Cardiac septum (tissue), 1 donor: ENCODE data around the gene PAIP1. TPM values are rescaled to one million over a fixed set of nuclear protein-coding genes. Genes with fewer than 3 reads are reported as not detected.
A peak's percentile ranks its signal among the peaks of the same experiment; 100 is the strongest.
"Not testable (repeated sequence)": the region's sequence is repeated elsewhere in the genome, so short reads cannot be mapped to it uniquely, and the experiment has no call there.

ENCODE experiments used
- DNase-seq: peaks from one replicate; pipeline ENCODE4 v3.0.0-alpha.2; 2020; ENCODE audit warnings: low spot score
- intact Hi-C: fragments of 100-400 bp; cut with DNase I; formaldehyde crosslinking; loops from one replicate; pipeline ENCODE4 v1.14.0; 2022
- total RNA-seq: library from RNA; stranded (reverse); fragmentation: NEBNext Ultra II Directional; extraction: Animal tissue kit (Norgen Biotek cat#: 25700); gene quantifications from one replicate; pipeline ENCODE4 v1.2.1, GENCODE V29; 2021
- donor health status: DM: no; HTN: no; CAD: no.

PAIP1 gene
- total RNA-seq, 1 donor from 2014 or later: 118 TPM

DNA sequence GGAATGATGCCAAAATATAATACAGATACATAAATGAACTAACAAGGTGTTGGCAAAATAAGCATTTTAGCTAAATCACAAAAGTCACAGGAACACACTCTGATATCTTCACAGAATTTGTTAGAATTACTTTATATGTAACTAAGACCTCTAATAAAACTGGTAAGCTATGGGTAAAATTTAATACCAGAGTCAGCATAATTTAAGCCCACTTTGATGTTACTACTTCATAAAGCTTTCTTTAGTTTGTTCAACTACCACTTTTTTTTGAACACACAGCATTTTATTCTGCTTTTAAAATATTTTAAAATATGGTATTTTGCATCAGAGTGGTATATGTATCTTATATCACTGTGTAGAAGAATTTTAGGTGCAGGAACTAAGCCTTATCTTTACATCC lies 19.9 kb downstream of the PAIP1 start:
- DNase-seq: no peak
- intact Hi-C loops: no loop called here

DNA sequence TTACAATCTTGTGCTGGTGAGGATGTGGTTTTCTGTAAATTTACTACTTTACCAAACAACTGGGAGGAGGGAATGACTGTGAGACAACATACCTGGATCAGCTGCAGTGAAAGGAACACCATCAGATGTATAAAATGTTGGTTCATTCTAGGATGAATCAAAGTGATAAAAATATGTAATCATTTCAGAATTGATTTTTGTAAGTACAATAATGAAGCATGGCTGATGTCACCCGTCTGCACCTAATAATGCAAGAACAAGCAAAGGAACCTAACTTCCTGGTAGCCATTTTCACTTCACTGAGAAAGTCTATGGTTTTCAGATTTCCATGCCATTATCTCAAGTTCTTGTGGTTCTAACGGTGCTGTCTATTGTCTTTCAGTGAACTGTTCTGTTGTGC lies 23.2 kb downstream of the PAIP1 start:
- no peak for DNase-seq
- intact Hi-C loops: no loop called here

DNA sequence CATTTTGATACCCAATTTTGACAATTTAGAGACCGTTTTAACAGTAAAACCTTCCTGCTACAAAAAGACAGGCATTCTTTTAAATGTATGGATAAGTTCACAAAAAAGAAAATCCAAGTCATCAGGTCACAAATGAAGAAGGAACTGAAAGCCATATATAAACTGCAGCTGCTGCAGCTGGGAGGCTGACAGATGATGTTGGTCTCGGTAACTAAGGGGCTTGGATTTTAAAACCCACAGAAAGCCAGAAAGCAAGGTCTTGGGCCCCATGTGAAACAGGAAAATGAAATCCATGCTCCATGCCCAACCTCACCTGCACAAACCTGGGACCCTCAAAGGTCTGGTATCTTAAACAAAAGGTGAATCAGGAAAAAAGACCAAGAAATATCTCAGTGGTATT lies 26.2 kb downstream of the PAIP1 start:
- no peak for DNase-seq
- intact Hi-C loops: no loop called here

DNA sequence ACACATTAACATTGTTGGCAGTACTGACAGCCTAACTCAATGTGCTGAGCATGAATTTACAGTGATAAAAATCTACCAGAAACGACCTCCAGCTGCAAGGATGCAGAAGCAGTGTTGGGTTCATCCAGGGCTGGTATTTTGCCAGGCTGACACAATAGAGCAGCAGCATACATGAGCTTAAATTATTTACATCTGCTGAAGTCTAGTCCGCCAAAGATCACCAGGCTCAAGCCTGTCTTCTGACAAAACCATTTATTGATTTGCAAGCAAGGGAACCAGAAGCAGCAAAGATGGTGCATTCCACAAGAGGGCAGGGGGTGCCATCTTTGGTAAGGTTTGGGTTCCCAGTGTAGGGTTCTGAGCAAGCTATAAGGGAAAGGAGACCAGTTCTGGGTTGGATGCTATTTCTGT lies 33.2 kb downstream of the PAIP1 start:
- DNase-seq: no peak
- intact Hi-C loops: no loop called here

DNA sequence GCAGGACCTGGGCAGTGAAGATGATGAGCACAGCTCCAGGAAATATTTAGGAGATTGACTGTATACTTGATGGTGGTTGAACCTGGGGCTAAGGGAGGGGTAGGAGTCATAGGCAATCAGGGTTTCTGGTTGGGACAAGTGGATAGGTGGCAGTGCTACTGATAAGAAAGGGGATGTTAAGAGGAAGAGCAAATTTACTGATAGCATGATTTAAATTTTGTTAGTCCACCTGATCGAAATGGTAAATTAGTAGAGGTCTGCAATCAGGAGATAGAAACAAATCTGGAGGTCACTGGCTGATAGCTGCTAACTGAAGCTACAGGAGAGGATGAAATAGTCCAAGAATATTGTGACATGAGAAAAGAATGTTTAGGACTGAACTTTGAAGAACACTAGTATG lies 36.3 kb downstream of the PAIP1 start:
- no peak for DNase-seq
- intact Hi-C loops: no loop called here

DNA sequence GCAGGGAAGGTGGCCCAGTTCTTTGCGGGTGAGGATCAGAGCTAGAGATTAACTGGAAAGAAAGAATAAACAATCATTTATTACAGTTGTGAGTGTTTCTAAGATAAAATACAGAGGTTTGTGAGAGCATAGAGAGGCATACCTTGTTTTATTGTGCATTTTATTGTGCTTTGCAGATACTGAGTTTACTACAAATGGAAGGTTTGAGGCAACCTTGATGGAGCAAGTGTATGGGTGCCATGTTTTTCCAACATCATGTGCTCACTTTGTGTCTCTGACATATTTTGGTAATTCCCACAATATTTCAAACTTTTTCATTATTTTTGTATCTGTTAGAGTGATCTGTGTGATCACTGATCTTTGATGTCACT lies 41.2 kb downstream of the PAIP1 start:
- intact Hi-C loops: loop anchor here (1.0 to 5.0 kb wide), 2 partner anchors 31 to 42 kb away; partner anchors contain the start of gene PAIP1
- no peak for DNase-seq

DNA sequence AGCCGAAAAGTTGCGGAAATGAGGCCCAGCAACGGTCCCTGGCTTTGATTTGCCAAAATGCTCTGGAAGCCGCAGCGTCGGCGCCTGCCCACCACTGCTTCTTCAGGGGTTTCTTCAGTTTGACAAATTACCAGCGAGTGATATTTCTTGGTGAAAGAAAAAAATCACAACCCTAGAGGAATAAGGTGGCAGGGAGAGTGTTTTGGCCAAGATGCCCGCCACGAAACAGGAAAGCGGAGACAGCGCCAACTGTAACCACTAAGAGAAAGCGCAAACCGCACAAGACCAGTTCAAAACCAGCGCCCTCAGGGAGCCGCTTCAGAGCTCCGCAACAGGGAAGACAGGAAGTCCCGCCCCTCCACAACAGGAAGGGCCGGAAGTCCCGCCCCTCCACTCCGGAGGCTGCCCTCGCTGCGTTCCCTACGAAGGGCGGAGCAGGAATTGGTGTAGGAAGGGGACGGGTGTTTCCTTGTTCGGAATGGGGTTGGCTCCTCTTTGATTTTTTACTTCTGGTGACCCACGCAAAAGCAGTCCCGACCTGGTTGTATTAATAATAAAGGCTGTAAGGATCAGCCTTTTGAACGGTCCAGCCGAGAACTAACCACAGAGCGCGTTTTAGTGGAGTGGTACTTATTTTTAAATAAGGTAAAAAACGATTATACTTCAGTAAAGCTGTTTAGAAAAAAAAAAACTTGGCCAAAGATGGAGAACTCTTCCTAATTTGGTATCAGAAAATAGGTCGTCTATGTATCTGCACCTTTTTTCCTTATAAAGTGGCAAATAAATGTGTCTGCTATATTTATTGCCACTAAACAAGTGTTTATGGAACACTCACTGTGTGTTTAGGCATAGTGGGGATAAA lies 41.8 kb downstream of the PAIP1 start, which contains the start of gene C5orf34:
Gene C5orf34, minus strand, starts transcription at position 333 of the 862 bp plus-strand sequence. CDS start 5,809 bp downstream, outside the sequence.
- DNase-seq: peak; percentile 98
- intact Hi-C loops: loop anchor here (1.0 to 5.0 kb wide), 2 partner anchors 31 to 42 kb away; partner anchors contain the start of gene PAIP1

DNA sequence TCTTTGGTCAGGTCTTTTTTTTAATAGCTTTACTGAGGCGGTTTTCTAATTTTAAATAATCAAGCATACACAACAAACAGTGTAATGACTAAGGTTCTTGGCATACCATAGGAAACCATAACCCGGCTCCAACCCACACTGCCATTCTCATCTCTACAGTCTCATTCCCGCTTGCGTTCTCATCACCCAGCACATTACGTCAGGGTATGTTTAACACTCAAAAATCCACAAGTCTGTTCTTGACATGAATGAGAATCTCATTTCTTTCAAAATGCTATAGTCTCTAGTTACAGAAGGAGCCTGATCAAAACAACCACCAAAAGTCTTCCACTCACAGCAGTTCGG lies 42.4 kb downstream of the PAIP1 start:
- no peak for DNase-seq
- intact Hi-C loops: no loop called here

DNA sequence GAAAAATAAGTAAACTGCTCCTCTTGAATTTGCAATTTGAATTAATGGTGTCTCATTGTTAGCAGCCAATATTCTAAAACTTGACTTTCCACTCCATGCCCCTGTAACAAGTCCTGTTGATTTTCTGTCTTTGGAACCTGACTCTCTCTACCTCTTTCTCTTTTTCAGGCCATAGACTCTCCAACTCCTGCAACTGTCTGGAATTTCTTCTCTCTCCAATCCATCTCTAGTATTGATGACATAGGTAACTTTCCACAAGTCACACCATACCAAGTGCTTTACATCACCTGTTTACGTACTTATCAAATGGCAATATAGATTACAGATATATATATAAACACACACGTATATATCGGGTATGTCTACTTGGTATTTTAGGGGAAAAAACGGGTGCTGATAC lies 42.9 kb downstream of the PAIP1 start:
- no peak for DNase-seq
- intact Hi-C loops: no loop called here

DNA sequence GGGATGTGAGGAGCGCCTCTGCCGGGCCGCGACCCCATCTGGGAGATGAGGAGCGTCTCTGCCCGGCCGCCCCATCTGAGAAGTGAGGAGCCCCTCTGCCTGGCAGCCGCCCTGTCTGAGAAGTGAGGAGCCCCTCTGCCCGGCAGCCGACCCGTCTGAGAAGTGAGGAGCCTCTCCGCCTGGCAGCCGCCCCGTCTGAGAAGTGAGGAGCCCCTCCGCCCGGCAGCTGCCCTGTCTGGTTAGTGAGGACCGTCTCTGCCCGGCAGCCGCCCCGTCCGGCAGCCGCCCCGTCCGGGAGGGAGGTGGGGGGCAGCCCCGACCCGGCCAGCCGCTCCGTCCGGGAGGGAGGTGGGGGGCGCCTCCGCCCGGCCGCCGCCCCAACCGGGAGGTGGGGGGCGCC lies 45.8 kb downstream of the PAIP1 start:
- intact Hi-C loops, DNase-seq: not testable (repeated sequence)

DNA sequence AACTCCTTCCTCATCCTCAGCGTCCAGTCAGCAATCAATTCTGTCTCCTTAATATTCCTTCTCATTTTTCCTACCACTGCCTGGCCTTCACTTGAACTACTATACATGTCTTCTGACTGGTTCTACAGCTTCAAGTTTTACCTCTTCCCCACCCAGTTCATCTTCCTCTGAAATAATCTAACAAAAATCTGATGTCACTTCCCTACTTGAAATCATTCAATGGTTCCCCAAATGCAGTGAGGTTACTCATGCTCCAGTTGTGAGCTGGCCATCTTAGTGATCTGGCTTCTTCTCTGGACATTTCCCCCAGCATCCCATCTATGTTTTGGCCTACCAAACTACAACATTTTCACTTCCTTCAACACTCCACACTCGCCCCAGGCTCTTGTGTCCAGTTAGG lies 58.3 kb downstream of the PAIP1 start:
- no peak for DNase-seq
- intact Hi-C loops: no loop called here

DNA sequence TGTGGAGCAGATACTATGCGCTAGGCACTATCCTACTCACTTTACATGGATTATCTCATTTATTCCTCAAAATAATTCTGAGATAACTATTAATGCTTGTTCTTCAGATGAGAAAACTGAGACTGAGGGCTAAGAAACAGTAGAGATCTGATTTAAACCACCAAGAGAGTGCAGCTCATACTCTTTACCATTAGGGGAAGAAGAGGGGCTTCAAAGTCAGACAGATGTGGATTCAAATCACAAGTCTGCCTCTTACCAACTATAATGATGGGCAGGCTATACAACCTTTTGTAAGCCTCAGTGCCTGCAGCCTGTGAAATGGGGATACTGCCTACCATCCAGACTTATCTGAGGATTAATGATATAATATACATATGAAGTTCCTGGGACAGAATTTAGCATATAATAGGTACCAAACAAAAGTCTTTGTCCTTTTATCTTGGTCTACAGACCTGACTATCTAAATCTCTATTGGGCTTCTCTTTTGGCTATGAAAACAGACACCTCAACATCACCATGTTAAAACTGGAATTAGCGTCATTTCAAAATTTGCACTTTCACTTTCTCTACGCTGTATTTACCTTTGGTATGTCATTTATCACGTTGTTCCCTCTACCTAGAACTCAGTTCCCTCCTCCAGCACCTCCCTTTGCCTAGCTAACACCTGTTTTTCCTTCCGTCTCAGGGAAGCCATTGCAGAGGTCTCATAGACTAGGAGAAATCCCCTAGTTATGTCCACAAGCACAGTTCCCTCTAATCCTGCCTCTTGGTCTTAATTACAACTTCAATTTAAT lies 59.4 kb downstream of the PAIP1 start:
- intact Hi-C loops: no loop called here
- no peak for DNase-seq

DNA sequence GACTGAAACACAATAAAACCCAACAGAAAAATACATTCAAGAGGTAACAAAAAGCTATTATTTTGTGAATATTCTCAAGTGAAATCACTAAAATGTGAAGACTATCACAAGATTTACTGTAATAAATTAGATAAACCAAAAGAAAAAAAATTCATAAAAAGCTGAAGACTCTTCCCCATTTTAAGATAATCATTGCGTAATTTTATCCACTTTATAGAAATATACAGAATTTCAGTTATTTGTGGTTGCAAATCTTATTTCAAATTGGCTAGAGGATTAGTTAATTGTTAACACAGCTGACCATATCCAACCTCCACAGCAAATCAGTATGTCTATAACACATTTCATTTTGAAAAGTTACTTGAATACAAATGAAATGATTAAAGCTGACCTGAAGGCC lies 65.6 kb downstream of the PAIP1 start:
- DNase-seq: no peak
- intact Hi-C loops: no loop called here

DNA sequence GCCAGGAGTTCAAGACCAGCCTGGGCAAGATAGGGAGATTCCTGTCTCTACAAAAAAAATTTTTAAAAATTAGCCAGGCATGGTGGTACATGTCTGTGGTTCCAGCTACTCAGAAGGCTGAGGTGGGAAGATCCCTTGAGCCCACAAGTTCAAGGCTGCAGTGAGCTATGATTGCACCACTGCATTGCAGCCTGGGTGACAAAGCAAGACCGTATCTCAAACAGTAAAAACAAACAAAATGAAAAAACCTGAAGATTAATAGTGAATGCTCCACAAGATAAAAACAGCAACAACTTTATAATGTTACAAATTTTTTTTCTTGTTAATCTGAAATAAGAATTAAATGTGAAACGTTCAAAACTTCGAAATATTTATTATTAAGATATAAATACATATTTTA lies 70.5 kb downstream of the PAIP1 start:
- intact Hi-C loops: no loop called here
- no peak for DNase-seq

DNA sequence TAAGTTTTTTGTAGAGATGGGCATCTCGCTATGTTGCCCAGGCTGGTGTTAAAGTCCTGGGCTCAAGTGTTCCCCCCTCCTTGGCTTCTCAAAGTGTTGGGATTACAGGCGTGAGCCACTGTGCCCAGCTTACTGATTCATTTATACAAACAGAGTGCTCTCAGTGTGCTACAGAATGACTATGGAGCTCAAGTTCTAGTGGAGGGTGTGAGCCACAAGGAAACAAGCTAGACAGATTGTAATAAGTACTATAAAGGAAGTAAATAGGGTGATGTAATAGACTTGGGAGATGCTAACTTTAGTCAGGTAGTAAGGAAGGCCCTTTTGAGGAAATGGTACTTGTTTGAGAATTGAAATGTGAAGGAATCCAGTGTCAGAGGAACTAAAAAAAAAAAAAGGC lies 71.5 kb downstream of the PAIP1 start:
- intact Hi-C loops: loop anchor here (2.0 kb wide), 1 partner anchor 119 kb away; no protein-coding TSS in a partner anchor

DNA sequence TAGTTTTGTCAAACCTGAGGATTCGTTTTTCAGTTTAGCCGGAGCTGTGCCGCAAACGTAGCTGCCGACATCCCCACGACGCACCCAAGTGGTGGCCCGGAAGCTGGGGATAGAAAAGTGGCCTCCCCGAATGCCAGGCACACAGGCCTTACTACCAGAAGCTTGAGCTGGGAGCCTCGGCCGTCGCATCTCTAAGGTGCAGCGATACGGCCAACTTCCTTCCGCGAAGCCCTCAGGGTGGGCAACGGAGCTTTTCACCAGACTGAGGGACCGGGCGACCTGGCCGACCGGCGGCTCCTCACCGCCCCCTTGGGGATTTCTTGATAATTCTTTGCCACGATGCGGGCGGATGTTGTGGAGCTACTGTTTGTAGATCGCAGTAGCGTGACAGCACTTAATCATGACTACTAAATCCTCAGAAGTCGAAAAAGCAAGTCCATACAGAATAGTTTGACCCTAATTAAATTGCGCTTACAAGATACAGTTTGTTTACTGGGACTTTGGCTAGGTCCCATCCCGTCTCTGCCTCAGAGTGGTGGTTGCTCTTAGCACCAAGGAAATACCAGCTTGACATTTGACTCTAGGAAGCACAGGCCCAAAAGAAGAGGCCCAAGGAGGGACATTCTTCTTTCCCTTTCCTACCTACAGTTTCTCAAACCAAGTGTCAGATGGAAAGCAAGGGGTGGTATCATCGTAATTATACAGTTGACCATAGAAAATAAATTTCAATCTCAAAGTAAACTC lies 72.6 kb downstream of the PAIP1 start:
- intact Hi-C loops: loop anchor here (1.0 to 5.0 kb wide), 4 partner anchors 31 to 377 kb away; partner anchors contain the start of genes C5orf34 and HMGCS1
- DNase-seq: peak; percentile 86

More for the DNA sequence above, 71.5 kb downstream of the PAIP1 start:
- DNase-seq: no peak

DNA sequence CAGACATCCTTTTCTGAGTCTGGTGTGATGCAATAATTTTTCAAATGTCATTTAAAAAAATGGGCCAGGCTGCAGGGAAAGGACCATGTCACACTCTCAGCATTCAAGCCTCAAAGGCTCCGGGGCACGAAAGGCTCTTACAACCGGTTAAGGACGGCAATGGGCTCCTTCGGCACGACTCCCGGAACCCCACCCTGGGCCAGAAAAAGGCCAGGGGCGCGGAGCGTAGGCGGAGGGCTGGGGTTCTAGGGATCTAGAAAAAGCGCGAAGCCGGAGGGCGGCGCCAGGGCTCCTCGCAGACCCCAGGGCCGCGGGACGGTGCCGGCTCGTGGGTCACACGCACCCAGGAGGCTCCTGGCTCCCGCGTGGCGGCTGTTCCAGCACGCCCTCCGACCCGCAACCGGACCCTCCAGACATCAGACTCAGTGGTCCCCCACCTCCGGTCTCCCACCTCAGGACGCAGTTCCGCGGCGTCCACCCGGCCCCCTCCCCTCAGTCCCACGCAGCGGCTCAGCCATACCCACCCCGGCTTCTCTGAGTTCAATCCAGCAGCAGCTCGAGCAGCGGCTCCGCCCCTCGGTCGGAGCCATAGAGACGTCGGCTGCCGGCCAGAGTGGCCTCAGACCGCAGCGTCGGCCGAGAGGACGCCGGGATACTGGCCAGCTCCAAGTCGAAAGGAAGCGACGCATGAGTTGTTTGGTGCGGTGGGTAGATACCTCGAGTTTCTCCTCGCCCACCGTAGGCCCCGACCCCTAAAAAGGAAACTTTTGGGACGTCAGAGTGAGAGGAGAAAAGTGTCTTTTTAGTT lies 73.4 kb downstream of the PAIP1 start, which contains the start of gene TMEM267:
Gene TMEM267, minus strand, starts transcription at position 568 of the 808 bp plus-strand sequence. CDS start 29,896 bp downstream, outside the sequence.
- peak; percentile 97 for DNase-seq
- intact Hi-C loops: loop anchor here (1.0 to 5.0 kb wide), 5 partner anchors 32 to 376 kb away; partner anchors contain the start of genes C5orf34, HMGCS1 and PAIP1

DNA sequence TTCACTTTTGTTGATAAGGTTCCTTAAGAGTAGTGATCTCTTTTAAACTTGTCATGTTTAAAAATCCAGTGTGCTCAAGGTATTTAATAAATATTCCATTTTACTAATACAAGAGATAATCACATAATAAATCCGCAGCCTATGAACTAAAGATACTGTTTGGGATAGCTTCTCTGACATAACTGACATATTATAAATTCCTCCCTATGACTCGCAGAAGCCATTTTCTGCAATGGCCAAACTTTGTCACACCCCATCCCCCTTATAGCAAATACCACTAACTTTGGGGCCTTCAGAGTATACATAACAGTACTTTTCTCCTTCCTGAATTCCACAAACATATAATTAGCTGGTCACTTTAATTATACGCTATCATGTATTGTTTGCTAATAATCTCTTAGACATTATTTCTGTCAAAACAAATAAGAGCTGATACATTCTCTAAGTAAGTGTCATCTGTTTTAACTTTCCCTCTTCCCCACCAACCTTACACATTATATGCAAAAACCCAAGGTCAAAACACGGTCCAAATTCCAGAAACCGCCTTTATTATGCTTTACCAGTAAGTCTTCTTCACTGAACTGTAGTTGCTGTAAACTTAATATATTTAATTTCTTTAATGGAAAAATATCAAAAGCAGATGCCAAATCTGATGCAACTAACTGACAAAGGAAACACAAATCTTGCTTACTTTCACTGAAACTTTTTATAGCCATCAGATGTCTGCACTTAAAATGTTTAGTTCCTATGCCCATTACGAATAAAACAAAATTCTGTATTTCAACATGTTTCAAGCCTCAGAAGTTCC lies 74.2 kb downstream of the PAIP1 start:
- intact Hi-C loops: loop anchor here (2.0 to 5.0 kb wide), 3 partner anchors 74 to 375 kb away; partner anchors contain the start of genes HMGCS1 and PAIP1
- no peak for DNase-seq
